IMR-90 (cell line): ENCODE measurements around the gene CHD2. TPM values are rescaled to one million over a fixed set of nuclear protein-coding genes. Genes with fewer than 3 reads are reported as not detected.

ENCODE experiments used
- ATAC-seq: fragments of 200-7000 bp; cut with Tn5 transposase; 2 replicates; pipeline ENCODE4 v1.9.1; 2020; ENCODE audit warnings: low read depth, mild to moderate bottlenecking, moderate library complexity
- BruUV-seq: library from RNA; stranded (reverse); fragments of 400-500 nt; replicated peaks from 2 replicates; lab custom pipeline; 2021; lab: Mats Ljungman, UMichigan
- CTCF ChIA-PET: fragments of 300-600 bp; formaldehyde crosslinking; extraction: SDS; loops from one replicate; lab custom pipeline; 2021; ENCODE audit warnings: antibody characterized with exemption; lab: Yijun Ruan, JAX
- POLR2A ChIA-PET: fragments of 300-600 bp; sonication (Branson Sonifier 250); formaldehyde crosslinking; loops from one replicate; lab custom pipeline; 2022; ENCODE audit warnings: antibody characterized with exemption; ENCODE audit not compliant: unreplicated experiment; lab: Charles Lee
- DNase-seq: peaks from one replicate; pipeline ENCODE4 v3.0.0; 2013
- H2AFZ ChIP-seq: replicated peaks from 2 replicates; pipeline ENCODE3; 2013; ENCODE audit warnings: low read length, mild to moderate bottlenecking; ENCODE audit not compliant: poor library complexity
- H2AK5ac ChIP-seq: 2 replicates; pipeline ENCODE4 v1.6.1; 2013; ENCODE audit warnings: low read depth, low read length, inconsistent platforms
- H2AK9ac ChIP-seq: replicated peaks from 2 replicates; pipeline ENCODE3; 2013; ENCODE audit warnings: mild to moderate bottlenecking, low read depth, low read length, moderate library complexity; ENCODE audit not compliant: poor library complexity
- H2BK120ac ChIP-seq: 2 replicates; pipeline ENCODE4 v1.6.1; 2013; ENCODE audit warnings: low read depth, low read length, inconsistent platforms
- H2BK15ac ChIP-seq: 3 replicates; pipeline ENCODE4 v1.6.1; 2013; ENCODE audit warnings: low read depth, low read length, inconsistent platforms
- H2BK20ac ChIP-seq: 2 replicates; pipeline ENCODE4 v1.6.1; 2013; ENCODE audit warnings: low read depth, mild to moderate bottlenecking, inconsistent platforms, low read length, moderate library complexity
- H2BK5ac ChIP-seq: 2 replicates; pipeline ENCODE4 v1.6.1; 2013; ENCODE audit warnings: mild to moderate bottlenecking, low read depth, low read length, inconsistent platforms; ENCODE audit not compliant: poor library complexity, severe bottlenecking
- H3K14ac ChIP-seq: replicated peaks from 2 replicates; pipeline ENCODE4 v1.6.1; 2013; ENCODE audit warnings: low read depth, low read length, inconsistent platforms
- H3K18ac ChIP-seq: 2 replicates; pipeline ENCODE4 v1.6.1; 2013; ENCODE audit warnings: low read depth, low read length, control low read depth
- H3K23ac ChIP-seq: 2 replicates; pipeline ENCODE4 v1.6.1; 2013; ENCODE audit warnings: low read depth, low read length, inconsistent platforms
- H3K27ac ChIP-seq: 2 replicates; pipeline ENCODE4 v1.5.1; 2013; ENCODE audit warnings: mild to moderate bottlenecking, control low read depth, low read length; ENCODE audit not compliant: insufficient read depth
- H3K27me3 ChIP-seq: 2 replicates; pipeline ENCODE4 v1.6.1; 2013; ENCODE audit warnings: low read length; ENCODE audit not compliant: control insufficient read depth, insufficient read depth
- H3K36me3 ChIP-seq: 2 replicates; pipeline ENCODE4 v1.6.1; 2013; ENCODE audit warnings: low read length, mixed read lengths; ENCODE audit not compliant: control insufficient read depth, insufficient read depth
- H3K4ac ChIP-seq: 2 replicates; pipeline ENCODE4 v1.6.1; 2013; ENCODE audit warnings: low read depth, low read length, inconsistent platforms
- H3K4me1 ChIP-seq: 2 replicates; pipeline ENCODE4 v1.6.1; 2013; ENCODE audit warnings: low read length, mixed read lengths; ENCODE audit not compliant: control insufficient read depth, insufficient read depth
- H3K4me2 ChIP-seq: 2 replicates; pipeline ENCODE4 v1.6.1; 2013; ENCODE audit warnings: low read depth, mild to moderate bottlenecking, control low read depth, low read length, moderate library complexity
- H3K4me3 ChIP-seq: 2 replicates; pipeline ENCODE4 v1.5.1; 2013; ENCODE audit warnings: low read depth, mild to moderate bottlenecking, control low read depth, low read length, moderate library complexity; ENCODE audit not compliant: insufficient read depth
- H3K56ac ChIP-seq: 2 replicates; pipeline ENCODE4 v1.6.1; 2013; ENCODE audit warnings: low read length, inconsistent platforms; ENCODE audit not compliant: insufficient read depth; ENCODE audit errors: extremely low read depth
- H3K79me1 ChIP-seq, 2 experiments: 2 replicates each; pipeline ENCODE4 v1.6.1; 2013; ENCODE audit warnings: low read length in 2 of 2, inconsistent platforms in 1 of 2, low read depth in 1 of 2
- H3K9ac ChIP-seq: 2 replicates; pipeline ENCODE4 v1.6.1; 2013; ENCODE audit warnings: low read depth, low read length, control low read depth
- H3K9me1 ChIP-seq: 2 replicates; pipeline ENCODE4 v1.6.1; 2013; ENCODE audit warnings: low read length, inconsistent platforms; ENCODE audit not compliant: insufficient read depth
- H3K9me3 ChIP-seq: 2 replicates; pipeline ENCODE4 v1.6.1; 2013; ENCODE audit warnings: low read length; ENCODE audit not compliant: control insufficient read depth, insufficient read depth
- H4K20me1 ChIP-seq: 2 replicates; pipeline ENCODE4 v1.6.1; 2013; ENCODE audit warnings: low read length, inconsistent platforms; ENCODE audit not compliant: insufficient read depth
- H4K5ac ChIP-seq: 2 replicates; pipeline ENCODE4 v1.6.1; 2013; ENCODE audit warnings: mild to moderate bottlenecking, low read depth, low read length, control low read depth
- H4K8ac ChIP-seq, 2 experiments: 2 replicates each; pipeline ENCODE4 v1.6.1; 2013; ENCODE audit warnings: low read depth in 2 of 2, low read length in 2 of 2, control low read depth in 1 of 2, inconsistent platforms in 1 of 2
- H4K91ac ChIP-seq: 2 replicates; pipeline ENCODE4 v1.6.1; 2013; ENCODE audit warnings: low read depth, low read length, inconsistent platforms; ENCODE audit not compliant: insufficient read depth
- BHLHE40 ChIP-seq: fragments of 150-350 bp; IDR thresholded peaks from 2 replicates; pipeline ENCODE4 v1.6.1; 2016; ENCODE audit warnings: mild to moderate bottlenecking, low read depth, low read length
- CEBPB ChIP-seq: IDR thresholded peaks from 2 replicates; pipeline ENCODE4 v1.6.1; 2012; ENCODE audit warnings: low read depth, low read length, improper control_type of control experiment
- CHD1 ChIP-seq: IDR thresholded peaks from 2 replicates; pipeline ENCODE4 v1.6.1; 2012; ENCODE audit warnings: low read depth, low read length, improper control_type of control experiment
- CTCF ChIP-seq: conservative IDR thresholded peaks from 2 replicates; pipeline ENCODE4 v1.5.1; 2012; ENCODE audit warnings: mild to moderate bottlenecking, low read depth, low read length, improper control_type of control experiment
- FOS ChIP-seq: fragments of 150-350 bp; IDR thresholded peaks from 2 replicates; pipeline ENCODE4 v1.6.1; 2016; ENCODE audit warnings: low read depth, low read length
- MAFK ChIP-seq: IDR thresholded peaks from 2 replicates; pipeline ENCODE4 v1.6.1; 2012; ENCODE audit warnings: low read depth, low read length, improper control_type of control experiment
- MAZ ChIP-seq: IDR thresholded peaks from 2 replicates; pipeline ENCODE4 v1.6.1; 2012; ENCODE audit warnings: low read depth, mild to moderate bottlenecking, low read length, improper control_type of control experiment, moderate library complexity, borderline replicate concordance
- MXI1 ChIP-seq: IDR thresholded peaks from 2 replicates; pipeline ENCODE4 v1.6.1; 2012; ENCODE audit warnings: low read depth, mild to moderate bottlenecking, low read length, moderate library complexity, borderline replicate concordance
- NFE2L2 ChIP-seq: fragments of 150-350 bp; IDR thresholded peaks from 2 replicates; pipeline ENCODE4 v1.6.1; 2016; ENCODE audit warnings: low read depth, mild to moderate bottlenecking, low read length
- POLR2A ChIP-seq: IDR thresholded peaks from 2 replicates; pipeline ENCODE4 v1.6.1; 2012; ENCODE audit warnings: mild to moderate bottlenecking, low read depth, low read length
- RAD21 ChIP-seq: IDR thresholded peaks from 2 replicates; pipeline ENCODE4 v1.6.1; 2012; ENCODE audit warnings: low read length, improper control_type of control experiment
- RCOR1 ChIP-seq: IDR thresholded peaks from 2 replicates; pipeline ENCODE4 v1.6.1; 2012; ENCODE audit warnings: mild to moderate bottlenecking, low read length, improper control_type of control experiment; ENCODE audit not compliant: insufficient replicate concordance
- RFX5 ChIP-seq: IDR thresholded peaks from 2 replicates; pipeline ENCODE4 v1.8.0; 2012; ENCODE audit warnings: low read depth, mild to moderate bottlenecking, low read length, moderate library complexity
- SMC3 ChIP-seq: fragments of 150-350 bp; IDR thresholded peaks from 2 replicates; pipeline ENCODE4 v1.6.1; 2016; ENCODE audit warnings: low read depth, mild to moderate bottlenecking, antibody characterized with exemption, low read length, moderate library complexity
- WGBS, 2 experiments: methylation state at CpG; one replicate each; pipeline versions ENCODE4 v1.1.5 to v1.1.7; 2013; ENCODE audit warnings: missing lambda C conversion rate in 2 of 2; ENCODE audit not compliant: insufficient read length in 1 of 2; ENCODE audit errors: extremely low coverage in 2 of 2; 5-methylcytosine and 5-hydroxymethylcytosine counted together
- dilution Hi-C: fragments of 300-500 bp; cut with HindIII; formaldehyde crosslinking; loops from one replicate; pipeline ENCODE4 v1.14.3; 2018; ENCODE audit warnings: low sequenced_read_pairs; ENCODE audit not compliant: unreplicated experiment
- in situ Hi-C: fragments of 300-500 bp; cut with MboI; formaldehyde crosslinking; loops from 3 replicates; pipeline ENCODE4 v1.14.3; 2019; ENCODE audit warnings: low sequenced_read_pairs, inconsistent platforms, mixed read lengths
- intact Hi-C: fragments of 100-400 bp; cut with micrococcal nuclease; formaldehyde crosslinking; loops from 2 replicates; pipeline ENCODE4 v1.10.0; 2022
- polyA plus RNA-seq, 3 experiments: library from polyadenylated mRNA; depleted of rRNA; stranded (reverse); fragments of >200 nt; gene quantifications; 2 replicates each; pipeline ENCODE4 v1.2.3, GENCODE V29; 2012; ENCODE audit warnings: low replicate concordance in 1 of 3
- total RNA-seq: library from RNA; depleted of rRNA; stranded (reverse); fragments of >200 nt; gene quantifications from 2 replicates; pipeline ENCODE4 v1.2.3, GENCODE V29; 2012
- TF ChIP-seq, protein P1 (sequence below): fragments of 150-350 bp; IDR thresholded peaks from 2 replicates; pipeline ENCODE4 v1.6.1; 2017; ENCODE audit warnings: mild to moderate bottlenecking, antibody characterized with exemption, low read length, low read depth
- TF ChIP-seq, protein P2 (sequence below): fragments of 150-350 bp; IDR thresholded peaks from 2 replicates; pipeline ENCODE4 v1.6.1; 2016; ENCODE audit warnings: low read depth, mild to moderate bottlenecking, low read length, moderate library complexity, borderline replicate concordance

The CHD2 gene
- total and polyA plus RNA-seq, 2 of the 4 experiments (the other 2 are of a cell fraction), result 44.9 to 64.7 TPM

DNA sequence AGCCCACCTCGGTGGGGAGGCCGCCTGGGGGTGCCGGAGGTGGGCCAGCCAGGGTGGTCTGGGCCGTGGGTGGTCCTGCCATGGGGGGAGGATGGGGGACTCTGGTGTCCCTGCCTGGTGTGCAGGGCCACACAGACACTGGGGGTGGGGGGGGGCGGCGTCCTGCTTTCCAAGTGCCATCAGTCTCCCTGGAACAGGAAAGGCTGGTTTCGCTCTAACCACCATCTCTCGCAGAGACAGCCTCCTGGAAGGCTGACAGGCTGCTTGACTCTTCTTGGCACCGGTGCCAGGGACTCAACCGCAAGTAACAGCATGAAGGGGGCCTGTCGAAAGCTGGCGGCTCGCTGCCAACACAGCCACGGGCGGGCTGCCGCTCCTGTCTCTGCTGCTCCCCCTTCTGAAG is 148.6 kb downstream of the CHD2 start:
- Histone ChIP-seq H4K91ac (no peak overlapping the region), H3K9ac (no peak overlapping the region), H3K56ac (no peak overlapping the region), H2BK20ac (no peak overlapping the region), H4K5ac (no peak overlapping the region), H4K8ac (no peak overlapping the region), H2BK15ac (no peak overlapping the region), H3K27ac (no peak overlapping the region), H2BK120ac (no peak overlapping the region), H3K9me3 (peaks cover 3% of the 10 kb centered on the region; the same call in 1 of the 2 replicates), H3K4me3 (no peak overlapping the region), H3K27me3 (peaks cover 4% of the 10 kb centered on the region; the same call in 1 of the 2 replicates), H3K4ac (no peak overlapping the region), H3K14ac (no peak overlapping the region), H3K9me1 (no peaks in the 10 kb centered on the region), H3K79me1 (no peaks in the 10 kb centered on the region), H3K23ac (no peak overlapping the region), H3K4me2 (no peak overlapping the region), H3K4me1 (no peaks in the 10 kb centered on the region), H2AK5ac (no peak overlapping the region), H2AK9ac (no peak overlapping the region), H3K36me3 (no peaks in the 10 kb centered on the region), H3K18ac (no peak overlapping the region), H2BK5ac (no peak overlapping the region), H4K20me1 (no peaks in the 10 kb centered on the region), H2AFZ (no peak overlapping the region)
- POLR2A ChIA-PET, result no interaction called here
- intact Hi-C loops (no loop called here), dilution Hi-C loops (no loop called here), in situ Hi-C loops (no loop called here)
- CTCF ChIA-PET, result no interaction called here
- ATAC-seq (0 out of 2 replicates have a peak, but pooled peaks have one; percentile 27), DNase-seq (no peak)
- BruUV-seq, result no TSS peak
- TF ChIP-seq, protein P1, sequence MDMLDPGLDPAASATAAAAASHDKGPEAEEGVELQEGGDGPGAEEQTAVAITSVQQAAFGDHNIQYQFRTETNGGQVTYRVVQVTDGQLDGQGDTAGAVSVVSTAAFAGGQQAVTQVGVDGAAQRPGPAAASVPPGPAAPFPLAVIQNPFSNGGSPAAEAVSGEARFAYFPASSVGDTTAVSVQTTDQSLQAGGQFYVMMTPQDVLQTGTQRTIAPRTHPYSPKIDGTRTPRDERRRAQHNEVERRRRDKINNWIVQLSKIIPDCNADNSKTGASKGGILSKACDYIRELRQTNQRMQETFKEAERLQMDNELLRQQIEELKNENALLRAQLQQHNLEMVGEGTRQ, result no peak
- TF ChIP-seq MAZ, result no peak
- TF ChIP-seq CEBPB, result no peak
- TF ChIP-seq POLR2A, result no peak
- no peak for TF ChIP-seq NFE2L2
- no peak for TF ChIP-seq RAD21
- TF ChIP-seq, protein P2, sequence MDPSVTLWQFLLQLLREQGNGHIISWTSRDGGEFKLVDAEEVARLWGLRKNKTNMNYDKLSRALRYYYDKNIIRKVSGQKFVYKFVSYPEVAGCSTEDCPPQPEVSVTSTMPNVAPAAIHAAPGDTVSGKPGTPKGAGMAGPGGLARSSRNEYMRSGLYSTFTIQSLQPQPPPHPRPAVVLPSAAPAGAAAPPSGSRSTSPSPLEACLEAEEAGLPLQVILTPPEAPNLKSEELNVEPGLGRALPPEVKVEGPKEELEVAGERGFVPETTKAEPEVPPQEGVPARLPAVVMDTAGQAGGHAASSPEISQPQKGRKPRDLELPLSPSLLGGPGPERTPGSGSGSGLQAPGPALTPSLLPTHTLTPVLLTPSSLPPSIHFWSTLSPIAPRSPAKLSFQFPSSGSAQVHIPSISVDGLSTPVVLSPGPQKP, result no peak
- TF ChIP-seq RFX5, result no peak
- no peak for TF ChIP-seq RCOR1
- no peak for TF ChIP-seq CTCF
- TF ChIP-seq CHD1, result no peak
- TF ChIP-seq SMC3, result no peak
- no peak for TF ChIP-seq FOS
- TF ChIP-seq BHLHE40, result no peak
- no peak for TF ChIP-seq MAFK
- no peak for TF ChIP-seq MXI1
- 20% methylated on average over 9 of the region's 16 CpGs; no CpG with 5 or more reads in 1 of the 2 experiments for WGBS, 2 experiments
